Effector CD8-positive, alpha-beta T cell (primary cell): ENCODE measurements around the gene EVA1A.
"Not testable (repeated sequence)": the region's sequence is repeated elsewhere in the genome, so short reads cannot be mapped to it uniquely, and the experiment has no call there.

Source experiments
- DNase-seq: peaks from one replicate; lab custom pipeline; 2025; lab: John Stamatoyannopoulos, UW

The EVA1A gene

GRCh38 chr2:75516378-75517360, 44.1 kb downstream of the EVA1A start:
- no peak for DNase-seq

GRCh38 chr2:75515584-75516368, 45.0 kb downstream of the EVA1A start:
- no peak for DNase-seq

DNA sequence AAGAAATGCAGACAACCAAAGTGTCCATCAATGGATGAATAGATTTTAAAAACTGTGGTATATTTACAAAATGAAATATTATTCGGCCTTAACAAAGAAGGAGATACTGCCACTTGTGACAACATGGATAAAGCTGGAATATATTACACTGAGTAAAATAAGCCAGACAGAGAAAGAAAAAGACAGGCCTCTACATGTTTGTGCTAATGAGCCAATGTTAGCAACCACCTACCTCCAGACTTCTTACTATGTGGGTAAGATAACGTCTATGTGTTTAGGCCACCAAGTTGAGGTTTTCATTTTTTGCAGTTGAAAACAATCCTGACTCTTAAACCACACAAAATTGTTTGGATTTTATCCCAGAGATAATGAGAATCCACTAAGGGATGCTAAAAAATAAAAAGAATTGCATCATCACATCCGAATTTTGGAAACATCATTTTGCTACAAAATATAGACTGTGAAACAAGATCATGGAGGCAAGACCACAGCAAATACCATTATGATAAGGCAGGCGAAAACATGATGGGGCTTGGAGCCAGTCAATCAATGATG, 47.0 kb downstream of the EVA1A start:
- DNase-seq = no peak

DNA sequence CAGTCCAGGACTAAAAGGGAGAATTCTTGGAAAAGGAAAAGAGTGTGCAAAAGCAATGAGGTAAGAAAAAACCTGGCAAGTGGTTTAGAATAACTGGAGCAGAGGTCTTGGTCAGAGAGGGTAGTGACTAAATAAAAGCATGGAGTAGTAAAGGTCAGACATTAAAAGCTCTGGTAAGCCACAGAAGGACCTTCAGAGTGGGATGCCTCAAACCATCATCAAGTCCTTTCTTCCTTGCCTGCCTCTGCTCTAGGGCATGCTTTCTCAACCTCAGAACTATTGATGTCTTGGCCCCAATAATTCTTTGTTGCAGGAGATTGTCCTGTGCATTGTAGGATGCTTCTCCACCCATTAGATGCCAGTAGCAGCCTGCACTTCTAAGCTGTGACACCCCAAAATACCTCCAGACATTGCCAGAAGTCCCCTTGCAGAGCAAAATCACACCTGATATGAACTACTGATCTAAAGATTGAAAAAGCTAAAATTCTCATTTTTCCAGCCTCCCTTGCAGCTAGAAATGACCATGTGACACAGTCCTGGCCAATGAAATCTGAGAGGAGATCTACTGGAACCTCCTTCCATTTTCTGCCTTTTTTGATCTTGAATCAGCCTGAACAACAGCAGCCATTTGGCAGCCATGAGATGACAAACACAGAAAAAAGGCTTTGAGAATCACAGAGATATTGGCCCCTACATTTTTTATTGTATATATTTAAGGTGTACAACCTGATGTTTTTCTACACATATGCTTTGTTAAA, 48.1 kb downstream of the EVA1A start:
- DNase-seq = no peak

DNA sequence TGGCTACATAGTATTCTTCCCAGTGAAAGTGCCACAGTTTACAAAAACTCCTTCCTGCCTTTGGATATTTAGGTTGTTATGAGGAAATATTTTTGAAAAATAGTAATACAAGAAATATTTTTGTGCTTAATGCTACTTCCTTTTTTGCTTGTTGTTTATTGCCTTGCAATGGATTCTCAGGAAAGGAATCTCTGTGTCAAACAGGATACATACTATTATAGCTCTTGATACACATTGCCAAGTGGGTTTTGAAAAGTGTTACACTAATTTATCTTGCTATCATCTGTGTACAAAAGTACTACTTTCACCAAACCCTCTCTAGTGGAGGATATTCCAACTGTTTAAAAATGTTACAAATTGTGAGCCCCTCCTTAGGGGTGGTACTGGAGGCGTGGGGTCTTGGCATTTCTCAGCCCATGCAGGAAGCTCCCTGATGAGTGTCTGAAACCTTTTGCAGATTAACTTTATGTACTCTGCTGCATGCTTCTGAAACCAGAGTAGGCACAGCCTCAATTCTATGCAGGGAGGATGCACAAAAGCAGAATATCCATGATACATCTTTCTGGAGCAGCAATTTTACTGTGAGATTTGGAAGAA, 54.5 kb downstream of the EVA1A start:
- DNase-seq = no peak

GRCh38 chr2:75505012-75505411, 55.7 kb downstream of the EVA1A start:
- DNase-seq = no peak

GRCh38 chr2:75503048-75503607, 57.6 kb downstream of the EVA1A start:
- DNase-seq = no peak

DNA sequence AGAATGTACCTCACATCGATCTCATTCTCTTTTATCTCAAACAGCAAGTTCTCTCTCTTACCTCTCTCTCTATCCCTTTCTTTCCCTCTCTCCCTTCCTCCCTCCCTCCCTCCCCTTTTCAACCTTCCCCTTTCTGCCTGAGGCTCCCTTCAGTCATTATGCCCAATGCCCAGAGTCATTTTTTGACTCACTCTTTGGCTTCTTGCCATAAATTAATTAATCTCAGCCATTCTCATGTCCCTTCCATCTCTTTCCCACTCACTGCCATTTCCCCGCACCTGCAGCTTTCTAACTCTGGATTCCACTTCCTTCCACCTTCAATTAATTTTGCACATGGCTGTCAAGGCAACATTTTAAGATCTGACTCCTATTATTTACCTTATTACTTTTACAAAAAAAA, 60.1 kb downstream of the EVA1A start:
- DNase-seq = no peak

DNA sequence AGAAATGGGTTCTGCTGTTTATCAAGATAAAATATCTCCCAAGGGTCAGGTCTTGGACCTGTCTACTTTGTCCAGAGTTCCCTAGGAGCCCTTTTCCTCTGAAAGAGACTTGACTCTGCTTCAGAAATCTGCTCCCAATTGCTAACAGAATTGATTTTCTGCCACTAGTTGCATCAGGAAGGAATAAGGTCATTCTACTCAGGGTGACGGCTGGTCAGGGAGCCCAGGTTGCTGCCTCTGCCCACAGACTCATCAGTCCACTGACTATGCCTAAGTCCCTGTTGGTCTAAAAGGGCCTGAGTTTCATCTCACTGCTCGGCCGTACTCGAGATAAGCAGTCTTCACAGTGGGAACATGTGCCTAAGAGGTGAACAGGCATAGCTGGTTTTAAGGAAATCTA, 61.2 kb downstream of the EVA1A start:
- no peak for DNase-seq

- DNase-seq = no peak
These were observed 61.8 kb downstream of the EVA1A start for GRCh38 chr2:75498907-75499306.

DNA sequence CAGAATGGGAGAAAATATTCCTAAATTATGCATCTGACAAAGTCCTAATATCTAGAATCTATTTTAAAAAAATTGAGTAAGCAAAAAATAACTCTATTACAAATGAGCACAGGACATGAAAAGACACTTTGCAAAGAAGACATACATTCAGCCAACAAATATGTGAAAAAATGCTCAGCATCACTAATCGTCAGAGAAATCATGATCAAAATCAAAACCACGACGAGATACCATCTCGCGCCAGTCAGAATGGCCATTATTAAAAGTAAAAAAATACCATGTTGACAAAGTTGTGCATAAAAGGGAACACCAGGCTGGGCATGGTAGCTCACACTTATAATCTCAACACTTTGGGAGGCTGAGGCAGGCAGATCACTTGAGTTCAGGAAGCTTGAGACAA, 63.5 kb downstream of the EVA1A start:
- DNase-seq = no peak

DNA sequence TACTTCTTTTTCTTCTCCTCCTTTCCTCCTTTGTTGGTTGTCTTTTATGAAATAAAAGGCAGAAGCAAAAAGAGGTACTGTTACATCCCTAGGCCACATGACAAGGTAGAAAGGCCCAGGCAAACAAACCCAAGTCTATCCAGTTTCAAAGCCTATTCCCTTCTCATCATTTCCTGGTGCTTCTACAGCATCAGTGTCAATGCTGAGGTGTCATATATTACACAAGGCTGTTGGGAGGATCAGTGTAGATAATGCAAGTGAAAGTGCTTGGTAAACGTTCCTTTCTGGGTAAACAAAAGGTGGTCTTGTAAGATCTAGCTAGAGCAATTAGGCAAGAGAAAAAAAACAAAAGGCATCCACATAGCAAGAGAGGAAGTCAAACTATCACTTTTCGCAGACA, 64.9 kb downstream of the EVA1A start:
- no peak for DNase-seq

- DNase-seq = no peak
These were observed 66.5 kb downstream of the EVA1A start for GRCh38 chr2:75494137-75494769.

- no peak for DNase-seq
These were observed 67.5 kb downstream of the EVA1A start for GRCh38 chr2:75493230-75493629.

- no peak for DNase-seq
These were observed 69.5 kb downstream of the EVA1A start for GRCh38 chr2:75491129-75491753.

DNA sequence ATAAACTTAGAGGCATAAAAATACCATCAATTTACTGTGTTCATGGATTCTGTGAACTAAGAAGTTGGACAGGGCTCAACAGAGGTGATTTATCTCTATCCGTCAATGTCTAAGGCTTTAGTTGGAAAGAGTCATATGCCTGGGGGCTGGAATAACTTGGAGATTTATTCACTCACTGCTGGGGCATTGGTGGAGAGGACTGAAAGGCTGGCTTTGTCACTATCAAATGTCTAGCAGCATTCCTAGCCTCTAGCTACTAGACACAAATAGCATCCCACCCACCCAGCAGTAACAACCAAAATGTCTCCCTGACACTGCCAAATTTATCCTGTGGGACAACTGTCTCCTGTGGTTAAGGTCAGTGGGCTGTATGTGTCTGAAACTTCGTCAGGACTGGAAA, 71.0 kb downstream of the EVA1A start:
- DNase-seq = no peak

DNA sequence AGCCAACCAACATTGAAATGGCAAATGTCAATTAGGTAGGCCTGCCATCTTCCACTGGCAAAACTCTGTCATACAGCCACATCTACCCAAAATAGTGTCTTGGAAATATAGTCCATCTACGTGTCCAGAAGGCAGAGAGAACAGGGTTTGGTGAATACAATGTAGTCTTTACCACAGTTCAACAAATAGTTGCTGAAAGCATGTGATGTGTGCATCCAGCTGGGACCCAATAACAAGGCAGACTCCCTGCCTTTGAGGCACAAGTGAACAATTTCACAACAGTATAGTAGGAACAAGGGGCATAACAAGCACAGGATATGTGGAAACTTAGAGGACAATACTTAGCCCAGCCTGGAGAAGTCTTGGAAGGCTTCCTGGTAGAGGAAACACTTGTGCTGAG, 72.6 kb downstream of the EVA1A start:
- no peak for DNase-seq

GRCh38 chr2:75486735-75487134, 74.0 kb downstream of the EVA1A start:
- not testable (repeated sequence) for DNase-seq

DNA sequence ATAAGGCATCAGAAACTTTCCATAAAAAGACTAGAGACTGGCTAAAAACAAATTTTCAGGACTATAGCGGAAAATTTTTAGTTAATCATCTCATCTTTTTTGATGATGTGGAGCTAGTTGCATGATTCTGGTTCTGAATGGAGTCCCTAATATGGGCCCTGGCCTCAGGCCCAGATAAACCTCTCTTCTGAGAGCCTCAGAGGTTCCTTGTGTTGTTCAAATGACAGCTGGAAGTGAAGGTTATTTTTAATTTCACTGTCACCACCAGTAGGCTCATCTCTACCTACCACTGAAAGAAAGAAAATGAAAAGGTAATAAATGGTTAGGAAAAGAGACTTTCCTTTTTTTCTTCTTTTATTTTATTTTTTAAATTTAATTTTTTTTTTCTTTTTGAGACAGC, 75.9 kb downstream of the EVA1A start:
- DNase-seq = no peak

DNA sequence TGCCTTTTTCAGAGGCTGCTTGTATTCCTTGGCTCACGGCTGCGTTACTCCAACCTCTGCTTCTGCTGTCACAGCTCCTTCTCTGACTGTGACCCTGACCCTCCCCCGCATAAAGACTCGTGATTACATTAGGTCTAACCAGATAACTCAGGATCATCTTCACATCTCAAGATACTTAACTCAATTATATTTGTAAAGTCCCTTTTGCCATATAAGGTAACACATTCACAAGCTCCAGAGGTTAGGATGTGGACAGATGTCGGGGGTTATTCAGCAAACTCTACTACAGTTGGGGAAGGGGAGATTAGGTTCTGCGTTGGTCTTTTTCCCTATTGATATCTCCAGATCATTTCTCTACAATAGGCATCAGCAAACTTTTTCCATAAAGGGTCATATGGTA, 76.9 kb downstream of the EVA1A start:
- no peak for DNase-seq
